Left colon (tissue), 2 donors: ENCODE data around the gene SMOC2. TPM values are rescaled to one million over a fixed set of nuclear protein-coding genes. Genes with fewer than 3 reads are reported as not detected.

Experiments
- ATAC-seq: fragments of 200-7000 bp; cut with Tn5 transposase; one replicate; pipeline ENCODE4 v1.9.1; 2020; ENCODE audit warnings: mild to moderate bottlenecking, moderate library complexity
- DNase-seq, 2 donors: peaks; one replicate each; pipeline ENCODE4 v3.0.0-alpha.2; 2020
- intact Hi-C, 2 donors: fragments of 100-400 bp; cut with DNase I in 1 of 2; cut with micrococcal nuclease in 1 of 2; formaldehyde crosslinking; loops; one replicate each; pipeline versions ENCODE4 v1.11.2 to v1.14.0; 2022; cut with DNase I, micrococcal nuclease
- total RNA-seq, 2 donors: library from RNA; stranded (reverse); fragmentation: NEBNext Ultra II Directional; extraction: Animal tissue kit (Norgen Biotek cat#: 25700); gene quantifications; one replicate each; pipeline ENCODE4 v1.2.1, GENCODE V29; 2021
- donor health status: DM: no; HTN: no; CAD: no.
- donor health status: DM: yes; HTN: yes; CAD: no.

The SMOC2 gene
- total RNA-seq, 2 donors from 2014 or later: 14.4 to 18.9 TPM

DNA sequence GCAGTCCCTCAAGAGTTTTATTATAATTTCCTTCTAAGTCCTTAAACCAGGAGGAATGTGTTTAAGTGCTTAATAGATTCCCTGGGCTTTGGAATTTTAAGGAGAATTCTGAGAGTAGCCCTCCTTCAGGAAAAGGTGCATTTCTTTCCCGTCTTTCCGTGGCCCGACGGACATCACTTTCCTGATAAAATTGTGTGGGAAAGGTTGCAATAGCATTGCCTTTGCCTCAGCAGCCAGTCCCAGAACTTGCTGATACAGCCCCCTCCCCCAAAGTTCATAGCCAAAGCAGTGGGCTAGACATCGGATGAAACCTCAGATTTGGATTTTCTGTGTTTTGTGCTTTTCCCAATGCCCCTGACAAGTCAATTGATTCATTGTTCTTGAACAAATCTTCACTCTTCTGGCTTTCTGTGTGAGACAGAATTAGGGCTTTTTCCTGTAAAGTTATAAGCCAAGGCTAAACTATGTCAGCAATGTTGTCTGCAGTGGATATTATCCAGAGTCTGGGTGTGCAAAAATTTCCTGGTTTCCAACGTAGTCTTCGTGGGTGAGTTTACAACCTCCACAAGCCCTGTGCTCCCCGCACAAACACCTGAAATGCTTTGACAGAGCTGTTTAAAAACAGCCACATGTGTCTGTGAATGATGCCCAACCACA lies 1.1 kb upstream of the SMOC2 start:
- DNase-seq (no peak), ATAC-seq (no peak)
- intact Hi-C loops: no loop called here

DNA sequence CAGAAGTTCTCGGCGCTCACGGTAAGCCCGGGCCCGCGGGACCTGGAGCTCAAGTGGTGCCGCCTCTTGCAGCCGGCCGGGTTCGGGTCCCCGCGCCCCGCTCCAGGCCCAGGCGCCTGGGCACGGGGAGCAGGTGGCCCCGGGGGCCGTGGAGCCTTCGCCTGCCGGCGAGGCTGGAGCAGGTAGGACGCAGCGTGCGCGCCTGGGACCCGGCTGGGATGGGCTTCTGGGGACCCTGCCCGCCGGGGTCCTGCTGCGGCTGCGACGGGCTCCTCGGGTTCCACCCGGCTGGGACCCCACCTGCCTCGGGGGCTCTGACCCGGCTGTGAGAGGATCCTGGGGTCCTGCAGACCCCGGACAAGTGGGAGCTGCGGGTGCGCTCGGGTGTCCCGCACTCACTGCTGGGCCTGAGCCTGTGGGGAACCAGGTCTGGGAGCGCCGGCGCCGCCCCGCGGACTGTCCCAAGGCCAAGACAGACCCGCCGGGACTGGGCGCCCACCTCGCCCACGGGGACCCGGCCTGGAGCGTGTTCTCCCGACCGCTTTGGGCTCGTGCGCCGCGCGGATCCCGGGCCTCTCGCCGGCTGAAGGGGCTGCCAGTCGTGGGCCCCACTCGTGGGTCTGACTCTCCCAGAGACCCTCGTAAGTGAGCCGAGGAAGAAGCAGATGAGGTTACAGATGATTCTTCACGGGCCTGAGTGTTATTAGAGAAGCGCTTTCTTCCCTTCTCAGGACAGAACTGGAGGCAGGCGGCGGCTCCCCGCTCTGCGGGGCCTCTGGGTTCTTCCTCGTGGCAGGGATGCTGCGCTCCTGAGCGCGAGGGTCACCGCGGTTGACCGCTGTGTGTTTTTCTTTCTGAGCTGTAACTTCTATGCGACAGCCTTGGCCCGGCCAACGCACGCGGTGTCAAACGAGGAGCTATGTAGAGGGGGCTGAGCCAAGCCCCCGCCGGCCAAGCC lies 729 bp downstream of the SMOC2 start:
- peak; percentile 51 for ATAC-seq
- DNase-seq: peak in 1 of 2 donors; percentile 32
- intact Hi-C loops: no loop called here

DNA sequence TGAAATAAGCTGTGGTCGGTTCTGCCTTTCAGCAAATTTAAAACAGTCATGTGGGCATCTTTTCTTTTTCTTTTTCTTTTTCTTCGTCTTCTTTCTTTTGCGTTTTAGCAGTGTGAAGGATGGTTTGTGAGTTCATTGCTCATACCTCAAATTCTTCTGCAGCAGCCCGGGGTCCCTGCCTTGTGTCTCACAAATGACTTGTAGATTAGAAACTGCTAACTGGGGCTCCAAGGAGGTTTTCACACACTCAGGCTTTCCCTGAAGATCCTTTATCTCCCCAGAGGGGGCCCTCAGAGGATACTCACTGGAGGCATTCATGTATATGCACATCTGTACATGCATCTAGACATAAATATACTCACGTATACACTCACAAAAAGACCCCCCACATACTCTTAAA lies 1.7 kb downstream of the SMOC2 start:
- no peak for DNase-seq
- intact Hi-C loops: no loop called here
- no peak for ATAC-seq

- DNase-seq (no peak), ATAC-seq (no peak)
- intact Hi-C loops: no loop called here
Measured at GRCh38 chr6:168447282-168447681, 6.3 kb downstream of the SMOC2 start.

- ATAC-seq: no peak
- DNase-seq: no peak
- intact Hi-C loops: no loop called here
Measured at GRCh38 chr6:168447700-168448099, 6.7 kb downstream of the SMOC2 start.

DNA sequence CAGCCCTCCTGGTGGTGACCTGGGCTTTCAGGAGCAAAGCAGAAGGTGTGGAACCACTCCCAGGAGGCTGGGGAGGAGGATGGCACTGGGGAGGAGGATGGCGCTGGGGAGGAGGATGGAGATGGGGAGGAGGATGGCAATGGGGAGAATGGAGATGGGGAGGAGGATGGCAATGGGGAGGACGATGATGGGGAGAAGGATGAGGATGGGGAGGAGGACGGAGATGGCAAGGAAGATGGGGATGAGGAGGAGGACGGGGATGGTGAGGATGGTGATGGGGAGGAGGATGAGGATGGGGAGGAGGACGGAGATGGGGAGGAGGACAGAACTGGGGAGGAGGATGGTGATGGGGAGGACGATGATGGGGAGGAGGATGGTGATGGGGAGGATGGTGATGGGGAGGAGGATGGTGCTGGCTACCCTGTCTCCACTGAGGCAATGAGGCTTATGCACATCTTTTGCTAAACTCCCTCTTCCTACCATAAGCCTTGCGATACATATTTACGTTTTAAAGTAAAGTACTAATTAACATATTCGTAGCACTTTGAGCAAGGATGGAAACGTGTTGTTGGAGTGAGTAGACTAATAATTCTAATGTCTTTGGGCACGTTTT lies 7.4 kb downstream of the SMOC2 start:
- no peak for ATAC-seq
- intact Hi-C loops: no loop called here

GRCh38 chr6:168450917-168451316 lies 9.9 kb downstream of the SMOC2 start:
- DNase-seq: no peak
- ATAC-seq: peak; percentile 62
- intact Hi-C loops: no loop called here

More for the DNA sequence above, 7.4 kb downstream of the SMOC2 start:
- no peak for DNase-seq

GRCh38 chr6:168451805-168452517 lies 11.0 kb downstream of the SMOC2 start:
- DNase-seq (no peak), ATAC-seq (no peak)
- intact Hi-C loops: no loop called here

- intact Hi-C loops: no loop called here
- ATAC-seq (peak; percentile 58), DNase-seq (peak in 1 of 2 donors; percentile 27)
Measured at GRCh38 chr6:168452685-168453377, 11.8 kb downstream of the SMOC2 start.

DNA sequence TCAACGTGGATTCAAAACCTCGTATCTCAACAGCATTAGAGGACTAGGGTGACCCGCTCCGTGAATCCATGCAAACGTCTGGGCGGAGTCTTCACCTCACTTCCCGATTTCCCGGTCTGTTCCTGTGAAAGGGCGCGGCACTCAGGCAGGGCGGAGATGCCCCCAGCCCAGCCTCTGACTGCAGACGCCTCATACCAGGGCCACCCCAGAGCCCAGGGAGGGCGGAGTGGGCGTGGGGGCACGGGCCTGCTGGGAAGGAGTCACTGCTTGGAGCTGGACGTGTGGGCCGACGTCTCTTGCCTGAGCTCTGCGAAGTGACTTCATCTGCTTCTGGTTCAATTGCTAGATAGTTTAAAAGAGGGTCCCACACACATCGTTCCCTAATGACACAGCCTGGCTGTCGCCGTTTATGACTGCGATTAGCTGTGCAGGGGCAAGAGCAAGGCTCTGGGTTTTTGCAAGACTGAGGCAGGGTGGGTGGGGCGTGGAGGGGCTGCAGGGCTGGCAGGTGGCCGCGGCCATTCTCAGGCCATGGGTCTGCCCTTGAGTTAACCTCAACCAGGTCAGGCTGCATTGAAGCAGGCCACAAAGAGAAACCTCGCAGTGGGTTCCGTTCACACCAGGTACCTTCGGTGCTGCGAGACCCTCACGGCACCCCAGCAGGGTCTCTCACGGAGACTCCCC lies 15.0 kb downstream of the SMOC2 start:
- intact Hi-C loops: no loop called here
- ATAC-seq: peak; percentile 54
- no peak for DNase-seq

DNA sequence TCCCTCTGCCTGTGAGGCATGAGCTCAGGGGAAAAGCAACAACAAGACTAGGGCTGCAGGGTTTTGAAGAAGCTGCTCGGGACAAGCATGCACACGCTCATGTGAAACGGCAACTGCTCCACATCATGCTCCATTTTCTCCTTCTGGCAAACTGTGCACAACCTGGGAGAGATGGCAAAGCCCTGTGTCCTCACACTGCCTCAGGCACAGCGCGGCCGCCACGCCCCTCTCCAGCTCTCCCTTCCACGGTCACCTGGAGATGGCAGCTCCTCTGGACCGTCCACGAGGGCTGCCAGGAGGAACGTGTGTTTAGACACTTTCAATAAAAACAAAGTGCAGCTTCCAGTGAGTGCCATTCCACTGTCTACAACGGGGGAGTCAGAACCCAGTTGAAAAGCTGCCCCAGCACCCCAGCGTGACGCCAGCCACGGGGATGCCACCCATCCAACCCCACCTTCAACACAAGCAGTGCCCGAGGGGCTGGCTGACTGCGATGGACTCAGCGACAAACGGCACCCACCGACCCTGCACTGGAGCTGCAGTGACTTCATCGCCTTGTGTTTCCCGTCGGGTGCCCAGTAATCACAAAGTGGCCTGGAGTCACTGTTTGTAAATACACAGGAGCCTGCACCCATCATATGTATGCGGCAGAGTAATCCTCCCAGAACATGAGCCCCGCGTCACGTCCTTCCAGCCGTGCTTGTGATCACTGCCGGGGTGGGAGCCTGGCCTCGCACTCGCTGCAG lies 16.1 kb downstream of the SMOC2 start:
- ATAC-seq: no peak
- no peak for DNase-seq
- intact Hi-C loops: no loop called here

GRCh38 chr6:168457653-168457934 lies 16.6 kb downstream of the SMOC2 start:
- no peak for ATAC-seq
- intact Hi-C loops: no loop called here
- no peak for DNase-seq

- intact Hi-C loops: no loop called here
- DNase-seq: no peak
- no peak for ATAC-seq
Measured at GRCh38 chr6:168458101-168458500, 17.1 kb downstream of the SMOC2 start.

DNA sequence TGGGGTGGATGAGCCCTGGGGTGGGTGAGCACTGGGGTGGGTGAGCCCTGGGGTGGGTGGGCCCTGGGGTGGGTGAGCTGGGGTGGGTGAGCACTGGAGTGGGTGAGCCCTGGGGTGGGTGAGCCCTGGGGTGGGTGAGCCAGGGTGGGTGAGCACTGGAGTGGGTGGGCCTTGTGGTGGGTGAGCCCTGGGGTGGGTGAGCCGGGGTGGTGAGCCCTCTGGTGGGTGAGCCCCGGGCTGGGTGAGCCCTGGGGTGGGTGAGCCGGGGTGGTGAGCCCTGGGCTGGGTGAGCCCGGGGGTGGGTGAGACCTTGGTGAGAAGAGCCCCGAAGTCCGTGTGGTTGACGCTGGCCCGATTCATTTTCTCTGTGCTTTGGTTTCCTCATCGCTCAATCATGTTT lies 18.6 kb downstream of the SMOC2 start:
- DNase-seq: no peak
- ATAC-seq: no peak
- intact Hi-C loops: no loop called here

DNA sequence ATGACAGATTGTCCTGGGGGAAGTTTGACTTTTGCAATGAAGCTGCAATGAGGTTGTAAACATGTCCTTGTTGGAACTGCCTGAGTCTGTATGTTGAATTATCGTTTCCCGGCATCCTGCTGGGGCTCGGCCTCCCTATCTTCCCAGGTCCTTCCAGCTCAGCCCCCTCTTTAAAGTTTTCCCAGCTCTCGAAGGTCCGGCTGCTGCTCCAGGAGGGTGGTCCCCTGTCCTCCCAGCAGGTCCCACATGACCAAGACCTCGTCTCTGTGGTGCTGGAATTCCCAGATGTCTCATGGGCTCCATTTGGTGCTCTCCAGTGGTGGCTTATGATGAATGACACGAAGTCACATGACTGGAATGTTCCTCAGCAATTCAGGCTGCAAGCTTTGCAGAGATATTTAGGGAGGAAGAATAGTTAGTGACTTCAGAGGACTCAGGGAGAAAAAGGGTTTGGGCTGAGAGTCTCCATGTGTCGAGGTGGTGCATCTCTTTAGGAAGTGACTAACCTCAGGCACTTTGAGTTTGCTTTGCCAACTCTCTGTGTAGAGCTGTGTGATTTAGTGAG lies 21.4 kb downstream of the SMOC2 start:
- DNase-seq (no peak), ATAC-seq (no peak)
- intact Hi-C loops: no loop called here

DNA sequence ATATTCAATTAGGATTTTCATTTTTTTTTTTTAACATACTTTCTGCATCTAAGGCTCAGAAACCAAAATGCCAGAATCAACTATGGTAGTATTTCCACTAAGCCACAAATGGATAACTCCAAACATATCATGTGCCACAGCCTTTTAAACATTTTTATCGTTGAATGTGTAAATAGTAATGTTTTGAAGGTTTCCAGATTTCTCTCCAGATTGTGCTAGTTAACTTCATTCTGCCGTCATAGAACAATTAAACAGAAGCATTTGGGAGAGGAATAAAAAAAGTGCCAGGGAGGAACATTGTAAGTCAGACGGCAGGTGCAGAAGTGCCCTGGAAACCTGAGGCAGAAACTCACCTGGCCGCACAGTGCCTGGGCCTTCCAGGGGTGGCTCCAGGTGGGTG lies 23.6 kb downstream of the SMOC2 start:
- intact Hi-C loops: no loop called here
- DNase-seq (no peak), ATAC-seq (no peak)

GRCh38 chr6:168468045-168468444 lies 27.1 kb downstream of the SMOC2 start:
- ATAC-seq (no peak), DNase-seq (no peak)
- intact Hi-C loops: no loop called here
